NCI-H1436 (cell line): ENCODE measurements around the gene ZNF557.

ENCODE experiments used
- DNase-seq: peaks from one replicate; lab custom pipeline; 2025; lab: John Stamatoyannopoulos, UW

ZNF557 gene

DNA sequence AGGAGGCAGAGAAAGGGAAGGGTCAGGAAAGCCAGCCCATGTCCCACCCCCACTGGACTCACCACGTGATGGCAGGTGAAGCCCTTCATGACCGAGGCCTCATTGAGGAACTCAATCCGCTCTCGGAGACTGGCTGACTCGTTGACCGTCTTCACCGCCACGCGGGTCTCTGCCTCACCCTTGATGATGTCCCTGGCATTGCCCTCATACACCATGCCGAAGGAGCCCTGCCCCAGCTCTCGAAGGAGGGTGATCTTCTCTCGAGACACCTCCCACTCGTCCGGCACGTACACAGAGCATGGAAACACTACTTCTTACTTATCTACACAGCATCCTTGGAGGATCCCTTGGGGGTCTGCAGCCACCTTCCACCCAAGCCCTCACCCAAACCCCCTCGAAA is 55.7 kb downstream of the ZNF557 start:
- no peak for DNase-seq

DNA sequence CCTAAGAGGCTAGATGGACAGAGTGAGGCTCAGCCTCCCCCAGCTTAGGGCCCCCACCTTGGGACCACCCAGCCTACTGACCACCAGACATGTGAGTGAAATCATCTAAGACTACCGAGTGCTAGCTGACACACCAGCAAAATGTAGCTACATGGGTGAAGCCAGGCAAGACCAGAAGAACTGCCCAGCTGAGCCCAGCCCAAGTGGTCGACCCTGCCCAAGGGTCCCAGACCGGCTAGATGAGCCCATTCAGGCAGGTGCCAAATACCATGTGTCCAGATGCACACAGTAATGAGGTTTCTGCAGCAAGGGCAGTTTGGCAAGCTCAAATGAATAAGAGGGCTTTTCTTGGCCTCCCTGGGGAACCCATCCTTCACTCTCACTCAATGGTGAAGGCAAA is 56.6 kb downstream of the ZNF557 start:
- no peak for DNase-seq

DNA sequence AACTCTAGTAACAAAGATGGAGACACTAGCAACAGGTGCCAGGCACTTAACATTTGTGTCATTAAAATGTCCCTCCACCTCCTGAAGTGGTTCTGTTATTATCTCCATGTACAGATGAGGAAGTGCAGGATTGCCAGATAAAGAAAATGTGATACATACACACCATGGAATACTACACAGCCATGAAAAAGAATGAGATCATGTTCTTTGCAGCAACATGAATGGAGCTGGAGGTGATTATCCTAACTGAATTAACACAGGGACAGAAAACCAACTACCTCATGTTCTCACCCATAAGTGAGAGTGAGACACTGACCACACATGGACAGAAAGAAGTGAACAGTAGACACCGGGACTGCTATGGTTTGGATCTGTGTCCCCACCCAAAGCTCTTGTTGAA is 60.5 kb downstream of the ZNF557 start:
- no peak for DNase-seq

DNA sequence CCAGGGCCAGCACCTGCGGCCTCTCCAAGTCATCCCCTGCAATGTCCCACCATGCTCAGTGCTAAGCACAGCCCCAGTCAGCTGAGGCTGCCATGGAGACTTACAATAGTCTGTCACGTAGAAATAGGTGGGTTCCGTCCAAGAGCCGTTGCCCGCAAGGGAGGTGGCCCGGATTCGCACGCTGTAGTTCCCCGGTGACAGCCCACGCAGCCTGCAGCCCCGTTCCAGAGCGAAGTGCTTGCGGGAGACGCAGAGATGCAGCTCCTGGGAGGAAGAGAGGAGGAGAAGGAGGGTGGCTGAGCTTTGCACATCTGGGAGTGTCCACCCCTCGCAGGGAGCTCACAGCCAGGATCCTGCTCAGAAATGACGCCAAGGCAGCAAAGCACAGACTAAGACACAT is 62.6 kb downstream of the ZNF557 start:
- DNase-seq, result no peak

DNA sequence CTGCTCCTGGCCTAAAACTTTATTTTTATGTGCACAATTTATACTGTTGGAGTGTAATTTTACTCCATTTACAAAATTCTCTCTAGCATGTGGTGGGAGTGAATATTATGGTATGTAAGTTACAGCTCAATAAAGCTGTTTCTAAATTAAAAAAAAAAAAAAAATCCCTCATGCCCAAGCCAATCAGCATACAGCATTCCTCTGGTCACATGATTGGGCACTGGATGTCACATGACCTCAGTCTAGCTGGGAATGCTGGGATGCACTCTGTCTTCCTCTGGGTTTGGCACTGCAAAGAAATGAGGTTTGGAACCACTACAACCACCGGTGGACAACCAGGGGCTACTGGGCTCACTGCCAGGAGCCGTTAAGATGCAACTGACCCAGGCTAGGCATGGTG is 67.6 kb downstream of the ZNF557 start:
- DNase-seq, result no peak
